ENCODE measurements around the gene CHST15. TPM values are rescaled to one million over a fixed set of nuclear protein-coding genes. Genes with fewer than 3 reads are reported as not detected.

The CHST15 gene
- total and polyA plus RNA-seq, 2 of the 13 experiments (the other 11 are each of a cell fraction or from before 2014, with no cell fraction given) = 1.4 to 94.7 TPM

- 0 out of 2 replicates have a peak, but pooled peaks have one; percentile 65 for TF ChIP-seq SNAPC4 (CRISPR knock-in tag; IDR thresholded peaks at IDR 0.05)
- TF ChIP-seq E2F2 (CRISPR knock-in tag; IDR thresholded peaks at IDR 0.05; ENCODE audit: borderline replicate concordance) = no peak
- peak; percentile 66; the same call in 1 of the 2 replicates for TF ChIP-seq ETV5 (CRISPR knock-in tag; IDR thresholded peaks at IDR 0.05; ENCODE audit: borderline replicate concordance)
- peak; percentile 75; the same call in 1 of the 2 replicates for TF ChIP-seq MTA1 (CRISPR knock-in tag; IDR thresholded peaks at IDR 0.05; ENCODE audit: borderline replicate concordance)
- no peak for TF ChIP-seq AFF4 (CRISPR knock-in tag; IDR thresholded peaks at IDR 0.05)
- TF ChIP-seq ZNF674 (CRISPR knock-in tag; IDR thresholded peaks at IDR 0.05; ENCODE audit: low read depth) = no peak
- peak; percentile 55 for TF ChIP-seq KAT8 (CRISPR knock-in tag; IDR thresholded peaks at IDR 0.05)
- TF ChIP-seq ELF4 (CRISPR knock-in tag; IDR thresholded peaks at IDR 0.05; ENCODE audit: borderline replicate concordance) = no peak
- TF ChIP-seq ARNT2 (CRISPR knock-in tag; IDR thresholded peaks at IDR 0.05; ENCODE audit: low read depth) = peak; percentile 17; the same call in 1 of the 2 replicates
- TF ChIP-seq PBX2 (CRISPR knock-in tag; IDR thresholded peaks at IDR 0.05) = no peak
- TF ChIP-seq MED8 (CRISPR knock-in tag; IDR thresholded peaks at IDR 0.05; ENCODE audit: insufficient replicate concordance) = peak; percentile 74
- no peak for TF ChIP-seq CCDC6 (CRISPR knock-in tag; IDR thresholded peaks at IDR 0.05)
- no peak for TF ChIP-seq KLF15 (CRISPR knock-in tag; IDR thresholded peaks at IDR 0.05; ENCODE audit: borderline replicate concordance)
- no peak for TF ChIP-seq ZKSCAN1 (IDR thresholded peaks at IDR 0.05; ENCODE audit: low read length)
- TF ChIP-seq ZMYM4 (CRISPR knock-in tag; IDR thresholded peaks at IDR 0.05) = peak; percentile 23; the same call in 1 of the 2 replicates
- TF ChIP-seq MXD4 (CRISPR knock-in tag; IDR thresholded peaks at IDR 0.05) = 0 out of 2 replicates have a peak, but pooled peaks have one; percentile 18
Observed at GRCh38 chr10:124048371-124049290, 44.8 kb downstream of the CHST15 start (continued).

All from HepG2 (cell line).